Measurements from ENCODE around the gene USP48. TPM values are rescaled to one million over a fixed set of nuclear protein-coding genes. Genes with fewer than 3 reads are reported as not detected.

The USP48 gene
- total and polyA plus RNA-seq, 2 of the 8 experiments (the other 6 are each of a cell fraction or from before 2014, with no cell fraction given): 12.8 to 83.5 TPM

DNA sequence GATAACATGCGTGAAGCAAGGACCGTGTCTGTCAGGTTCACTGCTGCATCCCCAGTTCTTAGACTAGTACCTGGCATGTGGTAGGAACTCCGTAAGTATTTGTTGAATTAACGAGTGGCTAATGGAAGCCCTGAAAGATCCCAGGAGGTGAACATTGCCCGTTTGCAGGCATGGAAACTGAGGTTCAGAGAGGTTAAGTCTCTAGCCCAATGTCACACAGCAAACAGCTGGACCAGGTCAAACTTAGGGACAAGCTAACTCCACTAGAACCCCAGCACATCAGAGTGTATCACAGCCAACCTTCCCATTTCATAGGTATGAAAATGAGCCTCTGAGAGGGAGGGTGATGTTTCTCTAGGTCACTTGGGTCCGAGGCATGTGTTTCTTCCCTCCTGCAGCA, 141.4 kb downstream of the USP48 start:
- Histone ChIP-seq H3K9ac (replicated peaks in 1 of 4; ENCODE audit: extremely low read depth in 1 of 4, low read depth in 3 of 4, low read length in 3 of 4) (no peak overlapping the region), H4K5ac (ENCODE audit: insufficient read length, low read depth, low read length) (no peak overlapping the region), H3K4me2 (ENCODE audit: insufficient read depth in 1 of 2, low read depth in 2 of 2, low read length in 2 of 2) (no peak overlapping the region), H3K23ac (ENCODE audit: insufficient read length) (no peak overlapping the region), H3K27ac (ENCODE audit: low read depth, low read length) (no peak overlapping the region), H2BK20ac (ENCODE audit: low read length) (no peak overlapping the region), H4K91ac (replicated peaks; ENCODE audit: insufficient read length, low read length) (no peak overlapping the region), H3K36me3 (ENCODE audit: control insufficient read depth in 2 of 4, insufficient read depth in 4 of 4, low read length in 3 of 4) (no peaks in the 10 kb centered on the region; a peak in 1 of 8 replicates), H3K23me2 (ENCODE audit: low read depth, low read length) (no peaks in the 10 kb centered on the region; the same call in 1 of the 2 replicates), H3K14ac (ENCODE audit: insufficient read length) (no peak overlapping the region), H4K20me1 (replicated peaks in 1 of 2; ENCODE audit: control insufficient read depth in 1 of 2, insufficient read depth in 2 of 2, low read length in 2 of 2) (no peaks in the 10 kb centered on the region), H3K18ac (ENCODE audit: extremely low read depth, low read length) (no peak overlapping the region), H3K4me3 (ENCODE audit: extremely low read depth in 1 of 4, insufficient read depth in 2 of 4, low read depth in 3 of 4, low read length in 4 of 4) (no peak overlapping the region), H2AFZ (ENCODE audit: low read length) (no peak overlapping the region), H2BK120ac (replicated peaks; ENCODE audit: low read depth, low read length) (no peak overlapping the region), H2AK5ac (ENCODE audit: low read depth, low read length) (no peak overlapping the region), H2BK15ac (ENCODE audit: low read length) (no peak overlapping the region), H4K8ac (ENCODE audit: extremely low read depth, insufficient read depth, low read length) (0 out of 2 replicates have a peak overlapping the region, but pooled peaks have one; percentile 22), H3K79me2 (ENCODE audit: control insufficient read depth in 1 of 2, insufficient read depth in 2 of 2, low read length in 2 of 2) (no peaks in the 10 kb centered on the region), H2BK5ac (ENCODE audit: low read depth, low read length) (no peak overlapping the region), H3K9me3 (ENCODE audit: insufficient read depth in 2 of 2, low read depth in 1 of 2, low read length in 1 of 2) (no peaks in the 10 kb centered on the region), H3K27me3 (replicated peaks in 1 of 4; ENCODE audit: control insufficient read depth in 3 of 4, extremely low read depth in 1 of 4, insufficient read depth in 3 of 4, low read length in 3 of 4) (no peaks in the 10 kb centered on the region), H3K56ac (replicated peaks; ENCODE audit: insufficient read length, low read depth, low read length) (no peak overlapping the region), H3K79me1 (ENCODE audit: low read depth, low read length) (no peaks in the 10 kb centered on the region), H3K4ac (replicated peaks; ENCODE audit: insufficient read length, low read depth, low read length) (no peak overlapping the region), H2BK12ac (ENCODE audit: low read depth, low read length) (no peak overlapping the region), H3K4me1 (replicated peaks in 1 of 4; ENCODE audit: control insufficient read depth in 3 of 4, insufficient read depth in 4 of 4, low read length in 3 of 4) (peaks cover 0 to 5% (median 0%) of the 10 kb centered on the region in 4 experiments; a peak in 2 of 7 replicates)
- FAIRE-seq: no peak
- POLR2A ChIA-PET (ENCODE audit: partially characterized antibody): no interaction called here
- no peak for DNase-seq (ENCODE audit: low read depth in 1 of 2, low spot score in 2 of 2)
- WGBS, 2 experiments (ENCODE audit: extremely low coverage in 1 of 2, insufficient coverage in 1 of 2, insufficient read length in 1 of 2, insufficient replicate concordance in 2 of 2, low coverage in 1 of 2, low lambda C conversion rate in 2 of 2, missing lambda C conversion rate in 1 of 2): 89% methylated on average over 6 of the region's 6 CpGs; no CpG with 5 or more reads in 1 of the 2 experiments
- CTCF ChIA-PET (ENCODE audit: partially characterized antibody): interaction anchor here (1.0 to 1.8 kb wide), 3 partner anchors 18 to 46 kb away, joined by 3 to 5 read pairs (median 3); no protein-coding TSS in a partner anchor
- TF ChIP-seq KDM1A (IDR thresholded peaks at IDR 0.05; ENCODE audit: borderline replicate concordance, low read length) (peak; percentile 83; the same call in 1 of the 2 replicates), SAP30 (IDR thresholded peaks at IDR 0.05; ENCODE audit: insufficient read depth, insufficient replicate concordance, low read length) (no peak)
